ENCODE measurements around the gene PPP1R7.
"Not testable (repeated sequence)": the region's sequence is repeated elsewhere in the genome, so short reads cannot be mapped to it uniquely, and the experiment has no call there.

The PPP1R7 gene

DNA sequence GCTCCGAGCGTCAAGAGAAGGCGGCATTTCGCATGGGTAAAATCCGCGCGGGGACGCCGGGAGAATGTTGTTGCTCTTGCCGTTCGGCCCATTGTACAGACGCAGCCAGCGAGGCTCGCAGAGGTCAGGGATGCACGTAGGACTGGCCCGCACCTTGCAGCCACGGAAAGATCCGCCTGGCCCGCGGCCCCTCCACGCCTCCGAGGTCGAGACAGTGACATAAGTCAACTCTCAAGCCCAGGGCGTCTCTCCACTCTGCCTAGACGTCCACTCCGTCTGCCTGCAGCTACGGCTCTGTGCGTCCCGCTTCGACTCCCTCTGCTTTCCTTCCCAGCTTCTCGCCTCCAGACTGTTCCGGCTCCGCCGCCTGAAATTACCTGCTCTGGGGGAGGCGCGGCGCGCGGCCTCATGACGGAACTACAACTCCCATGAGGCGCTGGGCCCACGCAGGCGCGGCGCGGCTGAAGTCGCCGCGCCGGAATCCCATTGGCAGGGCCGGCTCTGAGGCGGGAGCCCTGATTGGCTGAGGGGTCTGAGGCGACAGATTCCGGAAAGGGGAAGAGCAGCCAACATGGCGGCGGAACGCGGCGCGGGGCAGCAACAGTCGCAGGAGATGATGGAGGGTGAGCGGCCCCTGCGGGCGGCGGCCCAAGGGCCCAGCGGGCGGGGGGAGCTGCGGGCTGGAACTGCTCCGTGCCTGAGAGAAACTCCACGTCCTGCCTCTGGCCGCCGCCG is at the start of gene PPP1R7:
TSS of gene PPP1R7 (plus strand) at position 543 of the 735 bp plus-strand sequence. CDS start at position 572, 29 bp downstream.
- TF ChIP-seq, protein P1, sequence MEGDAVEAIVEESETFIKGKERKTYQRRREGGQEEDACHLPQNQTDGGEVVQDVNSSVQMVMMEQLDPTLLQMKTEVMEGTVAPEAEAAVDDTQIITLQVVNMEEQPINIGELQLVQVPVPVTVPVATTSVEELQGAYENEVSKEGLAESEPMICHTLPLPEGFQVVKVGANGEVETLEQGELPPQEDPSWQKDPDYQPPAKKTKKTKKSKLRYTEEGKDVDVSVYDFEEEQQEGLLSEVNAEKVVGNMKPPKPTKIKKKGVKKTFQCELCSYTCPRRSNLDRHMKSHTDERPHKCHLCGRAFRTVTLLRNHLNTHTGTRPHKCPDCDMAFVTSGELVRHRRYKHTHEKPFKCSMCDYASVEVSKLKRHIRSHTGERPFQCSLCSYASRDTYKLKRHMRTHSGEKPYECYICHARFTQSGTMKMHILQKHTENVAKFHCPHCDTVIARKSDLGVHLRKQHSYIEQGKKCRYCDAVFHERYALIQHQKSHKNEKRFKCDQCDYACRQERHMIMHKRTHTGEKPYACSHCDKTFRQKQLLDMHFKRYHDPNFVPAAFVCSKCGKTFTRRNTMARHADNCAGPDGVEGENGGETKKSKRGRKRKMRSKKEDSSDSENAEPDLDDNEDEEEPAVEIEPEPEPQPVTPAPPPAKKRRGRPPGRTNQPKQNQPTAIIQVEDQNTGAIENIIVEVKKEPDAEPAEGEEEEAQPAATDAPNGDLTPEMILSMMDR (IDR thresholded peaks at IDR 0.05): no peak
- DNase-seq (ENCODE audit: low spot score): peak; percentile 96

GRCh38 chr2:241102239-241102803 is 47.9 kb upstream of the PPP1R7 start, which contains the start of gene MTERF4:
MTERF4 (minus strand) TSS chr2:241102287; CDS start chr2:241102273, 14 bp downstream.
- peak; percentile 91 for DNase-seq (ENCODE audit: low spot score)
- TF ChIP-seq, protein P1 (IDR thresholded peaks at IDR 0.05): no peak
- H3K4me3 ChIP-seq: peak within 1 kb of the TSS; percentile 92
- peak within 1 kb of the TSS; percentile 58 to 89 for H3K27ac ChIP-seq

More for the DNA sequence above, at the start of gene PPP1R7:
- Histone ChIP-seq H3K4me3 (peak within 1 kb of the TSS; percentile 93), H3K27ac (peak within 1 kb of the TSS; percentile 73 to 87)

GRCh38 chr2:241103176-241103595 is 47.1 kb upstream of the PPP1R7 start:
- TF ChIP-seq, protein P1 (IDR thresholded peaks at IDR 0.05): no peak
- peak overlapping the region in 1 of 2 donors; percentile 58 for H3K27ac ChIP-seq
- peak; percentile 22 for DNase-seq (ENCODE audit: low spot score)
- peak overlapping the region; percentile 92 for H3K4me3 ChIP-seq

GRCh38 chr2:241104611-241105010 is 45.7 kb upstream of the PPP1R7 start:
- H3K4me3 ChIP-seq, H3K27ac ChIP-seq: not testable (repeated sequence)
- DNase-seq (ENCODE audit: low spot score): peak; percentile 38

DNA sequence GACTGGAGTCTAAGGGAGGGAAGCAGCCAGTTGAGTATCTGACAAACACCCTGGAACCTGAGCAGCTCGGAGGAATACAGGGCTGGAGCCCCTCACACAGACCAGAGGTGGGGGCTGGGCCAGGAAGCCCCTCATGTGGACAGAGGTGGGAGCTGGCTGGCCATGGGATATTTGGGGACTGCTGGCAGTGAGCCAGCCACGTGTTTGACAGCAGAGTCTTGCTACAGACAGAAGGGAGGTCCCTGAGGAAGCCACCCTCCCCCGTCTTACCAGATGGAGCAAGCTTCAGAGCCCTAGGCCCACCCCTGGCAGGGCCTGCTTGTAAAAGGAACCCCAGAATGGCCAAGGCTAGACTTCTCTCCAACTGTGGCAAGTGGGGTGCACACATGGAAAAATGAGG is 44.6 kb upstream of the PPP1R7 start:
- TF ChIP-seq, protein P1 (IDR thresholded peaks at IDR 0.05): no peak
- Histone ChIP-seq H3K27ac (no peak overlapping the region), H3K4me3 (no peak overlapping the region)
- peak; percentile 50 for DNase-seq (ENCODE audit: low spot score)

DNA sequence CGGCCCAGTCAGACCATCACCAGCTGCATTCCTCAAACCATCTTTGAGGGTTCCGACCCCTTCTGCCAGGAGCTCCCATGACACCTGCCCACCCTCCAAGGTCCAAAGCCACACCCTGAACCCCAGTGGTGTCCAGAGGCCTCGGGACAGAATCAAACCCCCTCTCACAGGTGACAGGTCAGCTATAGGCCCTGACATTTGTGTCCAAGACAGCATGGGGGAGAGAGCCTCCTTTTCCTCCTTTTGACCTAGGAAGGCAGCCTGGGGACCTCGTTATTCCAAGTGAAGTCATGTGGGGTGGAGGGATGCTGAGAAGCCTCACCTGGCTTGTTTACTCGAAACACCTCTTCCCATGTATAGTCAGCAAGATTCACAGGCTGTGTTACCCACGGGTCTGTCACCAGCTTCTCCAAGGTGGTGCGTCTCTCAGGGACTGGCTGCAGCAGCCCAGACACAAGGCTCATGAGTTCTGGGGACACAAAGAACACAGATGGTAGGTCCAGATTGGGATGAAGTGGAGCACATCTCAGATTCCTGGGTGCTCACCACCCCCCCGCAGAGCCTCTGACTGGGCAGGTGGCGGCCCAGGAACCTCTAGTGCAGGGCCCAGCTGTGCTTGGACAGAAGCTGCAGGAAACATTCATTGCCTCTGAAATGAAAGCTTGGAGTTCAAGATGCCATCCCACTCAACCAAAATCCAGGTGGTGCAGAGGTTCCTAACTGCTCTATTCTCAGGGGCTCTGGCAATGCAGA is 43.1 kb upstream of the PPP1R7 start:
- peak; percentile 60 for DNase-seq (ENCODE audit: low spot score)
- no peak overlapping the region for H3K27ac ChIP-seq
- TF ChIP-seq, protein P1 (IDR thresholded peaks at IDR 0.05): no peak

More for the DNA sequence above, 43.1 kb upstream of the PPP1R7 start:
- H3K4me3 ChIP-seq: no peak overlapping the region
